H1 (cell line): ENCODE measurements around the gene ENPEP. TPM values are rescaled to one million over a fixed set of nuclear protein-coding genes. Genes with fewer than 3 reads are reported as not detected.

ENCODE experiments used
- CTCF ChIA-PET: fragments of 300-600 bp; sonication (Branson Sonifier 250); formaldehyde crosslinking; loops from one replicate; lab custom pipeline; 2021; ENCODE audit not compliant: partially characterized antibody; lab: Charles Lee
- POLR2A ChIA-PET: fragments of 300-600 bp; sonication (Branson Sonifier 250); formaldehyde crosslinking; loops from one replicate; lab custom pipeline; 2021; ENCODE audit warnings: inconsistent platforms; ENCODE audit not compliant: partially characterized antibody; lab: Charles Lee
- DNase-seq, 2 experiments: peaks; one replicate each; pipeline versions ENCODE4 v3.0.0 to v3.0.0-alpha.2; 2010 to 2022; ENCODE audit warnings: low spot score in 2 of 2, low read depth in 1 of 2, mixed read lengths in 1 of 2
- FAIRE-seq: peaks from 2 replicates; lab custom pipeline; 2011; peaks lifted over from hg19 to GRCh38; lab: Jason Lieb, UNC
- H2AFZ ChIP-seq: 2 replicates; pipeline ENCODE4 v1.8.1; 2012; ENCODE audit warnings: low read length, inconsistent platforms
- H2AK5ac ChIP-seq: 2 replicates; pipeline ENCODE4 v1.6.1; 2013; ENCODE audit warnings: low read depth, low read length
- H2BK120ac ChIP-seq: replicated peaks from 2 replicates; pipeline ENCODE3; 2013; ENCODE audit warnings: low read depth, low read length, inconsistent platforms
- H2BK12ac ChIP-seq: 2 replicates; pipeline ENCODE4 v1.6.1; 2013; ENCODE audit warnings: low read depth, low read length
- H2BK15ac ChIP-seq: 2 replicates; pipeline ENCODE4 v1.6.1; 2013; ENCODE audit warnings: low read length
- H2BK20ac ChIP-seq: 2 replicates; pipeline ENCODE4 v1.6.1; 2013; ENCODE audit warnings: low read length
- H2BK5ac ChIP-seq: 2 replicates; pipeline ENCODE4 v1.6.1; 2013; ENCODE audit warnings: low read depth, low read length
- H3K14ac ChIP-seq: 2 replicates; pipeline ENCODE4 v1.6.1; 2013; ENCODE audit warnings: inconsistent platforms; ENCODE audit not compliant: insufficient read length
- H3K18ac ChIP-seq: 2 replicates; pipeline ENCODE4 v1.6.1; 2013; ENCODE audit warnings: low read length; ENCODE audit errors: extremely low read depth
- H3K23ac ChIP-seq: 2 replicates; pipeline ENCODE4 v1.6.1; 2013; ENCODE audit warnings: inconsistent platforms; ENCODE audit not compliant: insufficient read length
- H3K23me2 ChIP-seq: 2 replicates; pipeline ENCODE4 v1.6.1; 2013; ENCODE audit warnings: low read depth, low read length
- H3K27ac ChIP-seq: 2 replicates; pipeline ENCODE4 v1.6.1; 2011; ENCODE audit warnings: low read depth, low read length, inconsistent platforms
- H3K27me3 ChIP-seq, 4 experiments: replicated peaks in 1 of 4; 1 replicate in 1 of 4; 2 replicates in 3 of 4; pipeline versions ENCODE4 v1.6.1 to v1.8.1; 2011 to 2013; ENCODE audit warnings: low read length in 3 of 4, mild to moderate bottlenecking in 3 of 4, inconsistent platforms in 2 of 4, mixed read lengths in 2 of 4, moderate library complexity in 1 of 4; ENCODE audit not compliant: control insufficient read depth in 3 of 4, insufficient read depth in 3 of 4; ENCODE audit errors: extremely low read depth in 1 of 4
- H3K36me3 ChIP-seq, 4 experiments: 2 replicates each; pipeline versions ENCODE4 v1.6.1 to v1.8.1; 2011 to 2013; ENCODE audit warnings: mild to moderate bottlenecking in 4 of 4, low read length in 3 of 4, moderate library complexity in 2 of 4, control low read depth in 1 of 4, inconsistent platforms in 1 of 4; ENCODE audit not compliant: insufficient read depth in 4 of 4, control insufficient read depth in 2 of 4
- H3K4ac ChIP-seq: replicated peaks from 2 replicates; pipeline ENCODE3; 2013; ENCODE audit warnings: low read length, low read depth, mixed read lengths, inconsistent platforms; ENCODE audit not compliant: insufficient read length
- H3K4me1 ChIP-seq, 4 experiments: replicated peaks in 1 of 4; 1 replicate in 1 of 4; 2 replicates in 3 of 4; pipeline versions ENCODE4 v1.6.1 to v1.8.1; 2011 to 2013; ENCODE audit warnings: low read length in 3 of 4, inconsistent platforms in 2 of 4, mixed read lengths in 1 of 4; ENCODE audit not compliant: insufficient read depth in 4 of 4, control insufficient read depth in 3 of 4
- H3K4me2 ChIP-seq, 2 experiments: 2 replicates each; pipeline versions ENCODE4 v1.6.1 to v1.8.1; 2011 to 2013; ENCODE audit warnings: low read depth in 2 of 2, low read length in 2 of 2, control low read depth in 1 of 2, inconsistent platforms in 1 of 2, mild to moderate bottlenecking in 1 of 2; ENCODE audit not compliant: insufficient read depth in 1 of 2
- H3K4me3 ChIP-seq, 4 experiments: fragments of 200-600, 300-600 bp in 1 of 4; sonication (generic), shearing (Covaris generic), sonication (Bioruptor Twin) in 1 of 4; 2 replicates each; pipeline versions ENCODE4 v1.5.1 to v1.8.1; 2011 to 2016; ENCODE audit warnings: low read length in 4 of 4, low read depth in 3 of 4, control low read depth in 2 of 4, inconsistent platforms in 2 of 4, mild to moderate bottlenecking in 2 of 4, mixed read lengths in 1 of 4, moderate library complexity in 1 of 4; ENCODE audit not compliant: insufficient read depth in 2 of 4; ENCODE audit errors: extremely low read depth in 1 of 4
- H3K56ac ChIP-seq: replicated peaks from 2 replicates; pipeline ENCODE3; 2013; ENCODE audit warnings: low read depth, mild to moderate bottlenecking, mixed read lengths, low read length, inconsistent platforms; ENCODE audit not compliant: insufficient read length
- H3K79me1 ChIP-seq: 2 replicates; pipeline ENCODE4 v1.6.1; 2013; ENCODE audit warnings: low read depth, low read length, control low read depth
- H3K79me2 ChIP-seq, 2 experiments: 2 replicates each; pipeline versions ENCODE4 v1.6.1 to v1.8.1; 2012 to 2013; ENCODE audit warnings: low read length in 2 of 2, mild to moderate bottlenecking in 2 of 2, inconsistent platforms in 1 of 2; ENCODE audit not compliant: insufficient read depth in 2 of 2, control insufficient read depth in 1 of 2
- H3K9ac ChIP-seq, 4 experiments: replicated peaks in 1 of 4; 1 replicate in 1 of 4; 2 replicates in 3 of 4; pipeline versions ENCODE4 v1.6.1 to v1.8.1; 2011 to 2013; ENCODE audit warnings: low read depth in 3 of 4, low read length in 3 of 4, control low read depth in 2 of 4, mild to moderate bottlenecking in 2 of 4, moderate library complexity in 2 of 4, inconsistent platforms in 1 of 4; ENCODE audit errors: extremely low read depth in 1 of 4
- H3K9me3 ChIP-seq, 2 experiments: 2 replicates each; pipeline versions ENCODE4 v1.6.1 to v1.8.1; 2012 to 2013; ENCODE audit warnings: mild to moderate bottlenecking in 2 of 2, moderate library complexity in 2 of 2, control low read depth in 1 of 2, inconsistent platforms in 1 of 2, low read depth in 1 of 2, low read length in 1 of 2, mixed read lengths in 1 of 2; ENCODE audit not compliant: insufficient read depth in 2 of 2
- H4K20me1 ChIP-seq, 2 experiments: replicated peaks in 1 of 2; 2 replicates each; pipeline versions ENCODE3 to v1.8.1; 2011 to 2013; ENCODE audit warnings: inconsistent platforms in 2 of 2, low read length in 2 of 2, mild to moderate bottlenecking in 1 of 2; ENCODE audit not compliant: insufficient read depth in 2 of 2, control insufficient read depth in 1 of 2
- H4K5ac ChIP-seq: 2 replicates; pipeline ENCODE4 v1.6.1; 2013; ENCODE audit warnings: low read length, low read depth, mixed read lengths, inconsistent platforms; ENCODE audit not compliant: insufficient read length
- H4K8ac ChIP-seq: 2 replicates; pipeline ENCODE4 v1.8.0; 2013; ENCODE audit warnings: mild to moderate bottlenecking, moderate library complexity, low read length, inconsistent platforms; ENCODE audit not compliant: insufficient read depth; ENCODE audit errors: extremely low read depth
- H4K91ac ChIP-seq: replicated peaks from 2 replicates; pipeline ENCODE3; 2013; ENCODE audit warnings: low read length, mixed read lengths, inconsistent platforms; ENCODE audit not compliant: insufficient read length
- CHD1 ChIP-seq: IDR thresholded peaks from 2 replicates; pipeline ENCODE4 v1.6.1; 2012; ENCODE audit warnings: low read depth, low read length, improper control_type of control experiment
- FOSL1 ChIP-seq: IDR thresholded peaks from 2 replicates; pipeline ENCODE4 v1.6.1; 2011; ENCODE audit warnings: mild to moderate bottlenecking, low read depth, low read length, moderate library complexity; ENCODE audit not compliant: insufficient read depth
- HDAC6 ChIP-seq: IDR thresholded peaks from one replicate; pipeline ENCODE4 v1.7.1; 2012; ENCODE audit warnings: low read depth, mild to moderate bottlenecking, inconsistent platforms, low read length, moderate library complexity
- JUND ChIP-seq: IDR thresholded peaks from 2 replicates; pipeline ENCODE4 v1.6.1; 2011; ENCODE audit warnings: mild to moderate bottlenecking, improper control_type of control experiment, low read length
- NANOG ChIP-seq: IDR thresholded peaks from 2 replicates; pipeline ENCODE4 v1.6.1; 2011; ENCODE audit warnings: low read length, low read depth, mild to moderate bottlenecking, inconsistent platforms; ENCODE audit not compliant: insufficient read depth, poor library complexity, severe bottlenecking
- POLR2AphosphoS5 ChIP-seq: IDR thresholded peaks from 2 replicates; pipeline ENCODE4 v1.6.1; 2011; ENCODE audit warnings: low read depth, low read length
- RAD21 ChIP-seq, 2 experiments: IDR thresholded peaks in 1 of 2; conservative IDR thresholded peaks in 1 of 2; 2 replicates each; pipeline ENCODE4 v1.6.1; 2011; ENCODE audit warnings: low read depth in 2 of 2, low read length in 2 of 2, improper control_type of control experiment in 1 of 2, inconsistent platforms in 1 of 2, mild to moderate bottlenecking in 1 of 2, moderate library complexity in 1 of 2
- SAP30 ChIP-seq: fragments of 300-600 bp; sonication (generic); IDR thresholded peaks from 2 replicates; pipeline ENCODE4 v1.7.1; 2012; ENCODE audit warnings: low read length, moderate library complexity, mild to moderate bottlenecking, inconsistent platforms; ENCODE audit not compliant: insufficient read depth, insufficient replicate concordance
- SP4 ChIP-seq: IDR thresholded peaks from 2 replicates; pipeline ENCODE4 v1.6.1; 2012; ENCODE audit warnings: low read length, inconsistent platforms
- TAF7 ChIP-seq: optimal IDR thresholded peaks from 2 replicates; pipeline ENCODE3; 2011; ENCODE audit warnings: low read depth, mild to moderate bottlenecking, inconsistent platforms, low read length, moderate library complexity, borderline replicate concordance
- WGBS, 2 experiments: shearing (Covaris generic) in 1 of 2; methylation state at CpG; one replicate each; pipeline versions ENCODE4 v1.1.6 to v1.1.7; 2013 to 2015; ENCODE audit warnings: low lambda C conversion rate in 2 of 2, mixed read lengths in 2 of 2, inconsistent platforms in 1 of 2, low coverage in 1 of 2, missing lambda C conversion rate in 1 of 2; ENCODE audit not compliant: insufficient replicate concordance in 2 of 2, insufficient coverage in 1 of 2, insufficient read length in 1 of 2; ENCODE audit errors: extremely low coverage in 1 of 2, missing lambda C conversion rate in 1 of 2; 5-methylcytosine and 5-hydroxymethylcytosine counted together
- polyA plus RNA-seq, 7 experiments: library from polyadenylated mRNA; depleted of rRNA in 3 of 7; stranded (reverse) in 5 of 7; unstranded in 2 of 7; fragments of >200 nt in 5 of 7; fragments of 200-250 nt in 2 of 7; gene quantifications; 1 replicate in 5 of 7; 2 replicates in 1 of 7; 4 replicates in 1 of 7; pipeline versions ENCODE4 v1.2.1 to v1.2.3, GENCODE V29; 2011 to 2013; ENCODE audit warnings: missing spikeins in 2 of 7, mixed read lengths in 2 of 7
- total RNA-seq: library from RNA; stranded (reverse); fragmentation: NEBNext Ultra II Directional; extraction: Animal tissue kit (Norgen Biotek cat#: 25700); gene quantifications from 2 replicates; pipeline ENCODE4 v1.2.1, GENCODE V29; 2021
- TF ChIP-seq, protein P1 (sequence below): IDR thresholded peaks from 2 replicates; pipeline ENCODE4 v1.6.1; 2012; ENCODE audit warnings: inconsistent platforms
- TF ChIP-seq, protein P2 (sequence below): IDR thresholded peaks from 2 replicates; pipeline ENCODE4 v1.6.1; 2011; ENCODE audit warnings: low read length, improper control_type of control experiment

The ENPEP gene
- total and polyA plus RNA-seq, 2 of the 8 experiments (the other 6 are each of a cell fraction or from before 2014, with no cell fraction given), result 0.09 to 0.61 TPM

DNA sequence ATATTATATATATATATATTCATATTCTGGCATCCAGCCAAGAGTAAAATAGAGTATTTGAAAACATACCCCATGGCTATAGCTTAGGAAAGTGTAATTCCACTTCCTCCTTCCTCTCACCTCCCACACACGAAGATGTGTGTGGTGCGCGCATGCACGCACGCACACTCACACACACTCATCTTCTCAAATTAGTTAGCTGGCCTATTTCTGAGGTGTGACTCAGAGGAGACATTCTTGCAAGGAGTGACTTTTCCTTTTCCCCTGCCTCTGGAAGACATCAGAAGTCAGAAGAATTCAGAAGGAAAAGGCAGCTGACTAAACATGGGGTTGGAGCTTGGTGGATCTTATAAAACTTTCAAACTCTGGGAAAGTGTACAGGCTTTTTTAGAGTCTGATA is 8.8 kb downstream of the ENPEP start:
- no peaks in the 10 kb centered on the region for H3K27me3 ChIP-seq
- H4K8ac ChIP-seq, result no peak overlapping the region
- WGBS, 2 experiments, result 92% methylated on average over 5 of the region's 5 CpGs; no CpG with 5 or more reads in 1 of the 2 experiments
- DNase-seq (no peak), FAIRE-seq (no peak)
- H4K20me1 ChIP-seq, result no peaks in the 10 kb centered on the region
- H2BK20ac ChIP-seq, result no peak overlapping the region
- H3K56ac ChIP-seq, result no peak overlapping the region
- no peak overlapping the region for H4K91ac ChIP-seq
- H2BK5ac ChIP-seq, result no peak overlapping the region
- H3K9ac ChIP-seq, result no peak overlapping the region
- H3K23ac ChIP-seq, result no peak overlapping the region
- H3K79me2 ChIP-seq, result no peaks in the 10 kb centered on the region
- H2AK5ac ChIP-seq, result no peak overlapping the region
- H4K5ac ChIP-seq, result no peak overlapping the region
- H2BK15ac ChIP-seq, result no peak overlapping the region
- H3K18ac ChIP-seq, result no peak overlapping the region
- ChIA-PET CTCF (interaction anchor here (0.6 to 1.9 kb wide), 4 partner anchors 24 to 435 kb away, joined by 3 to 7 read pairs (median 4); no protein-coding TSS in a partner anchor), POLR2A (no interaction called here)
- H3K4me2 ChIP-seq, result no peak overlapping the region
- no peaks in the 10 kb centered on the region for H3K23me2 ChIP-seq
- H3K79me1 ChIP-seq, result no peaks in the 10 kb centered on the region
- H3K4me3 ChIP-seq, result no peak overlapping the region
- H3K9me3 ChIP-seq, result no peaks in the 10 kb centered on the region
- no peak overlapping the region for H2BK12ac ChIP-seq
- no peak overlapping the region for H2BK120ac ChIP-seq
- peak overlapping the region; percentile 69 for H3K4ac ChIP-seq
- H3K14ac ChIP-seq, result no peak overlapping the region
- no peak overlapping the region for H3K27ac ChIP-seq
- no peaks in the 10 kb centered on the region for H3K36me3 ChIP-seq
- H2AFZ ChIP-seq, result no peak overlapping the region
- H3K4me1 ChIP-seq, result peaks cover 0 to 9% (median under 1%) of the 10 kb centered on the region in 4 experiments; a peak in 4 of 7 replicates
- no peak for TF ChIP-seq NANOG
- no peak for TF ChIP-seq CHD1
- TF ChIP-seq TAF7, result no peak
- TF ChIP-seq, protein P1, sequence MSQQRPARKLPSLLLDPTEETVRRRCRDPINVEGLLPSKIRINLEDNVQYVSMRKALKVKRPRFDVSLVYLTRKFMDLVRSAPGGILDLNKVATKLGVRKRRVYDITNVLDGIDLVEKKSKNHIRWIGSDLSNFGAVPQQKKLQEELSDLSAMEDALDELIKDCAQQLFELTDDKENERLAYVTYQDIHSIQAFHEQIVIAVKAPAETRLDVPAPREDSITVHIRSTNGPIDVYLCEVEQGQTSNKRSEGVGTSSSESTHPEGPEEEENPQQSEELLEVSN, result no peak
- TF ChIP-seq, protein P2, sequence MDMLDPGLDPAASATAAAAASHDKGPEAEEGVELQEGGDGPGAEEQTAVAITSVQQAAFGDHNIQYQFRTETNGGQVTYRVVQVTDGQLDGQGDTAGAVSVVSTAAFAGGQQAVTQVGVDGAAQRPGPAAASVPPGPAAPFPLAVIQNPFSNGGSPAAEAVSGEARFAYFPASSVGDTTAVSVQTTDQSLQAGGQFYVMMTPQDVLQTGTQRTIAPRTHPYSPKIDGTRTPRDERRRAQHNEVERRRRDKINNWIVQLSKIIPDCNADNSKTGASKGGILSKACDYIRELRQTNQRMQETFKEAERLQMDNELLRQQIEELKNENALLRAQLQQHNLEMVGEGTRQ, result no peak
- no peak for TF ChIP-seq JUND
- no peak for TF ChIP-seq FOSL1
- no peak for TF ChIP-seq SP4
- TF ChIP-seq SAP30, result no peak
- no peak for TF ChIP-seq POLR2AphosphoS5
- TF ChIP-seq HDAC6, result no peak
- TF ChIP-seq RAD21 (IDR thresholded peaks at IDR 0.05 in 1 of 2, conservative IDR thresholded peaks at IDR 0.05 in 1 of 2; ENCODE audit: low read depth in 2 of 2, low read length in 2 of 2), result no peak
